ENCODE results near the gene HIRA.

The HIRA gene

DNA sequence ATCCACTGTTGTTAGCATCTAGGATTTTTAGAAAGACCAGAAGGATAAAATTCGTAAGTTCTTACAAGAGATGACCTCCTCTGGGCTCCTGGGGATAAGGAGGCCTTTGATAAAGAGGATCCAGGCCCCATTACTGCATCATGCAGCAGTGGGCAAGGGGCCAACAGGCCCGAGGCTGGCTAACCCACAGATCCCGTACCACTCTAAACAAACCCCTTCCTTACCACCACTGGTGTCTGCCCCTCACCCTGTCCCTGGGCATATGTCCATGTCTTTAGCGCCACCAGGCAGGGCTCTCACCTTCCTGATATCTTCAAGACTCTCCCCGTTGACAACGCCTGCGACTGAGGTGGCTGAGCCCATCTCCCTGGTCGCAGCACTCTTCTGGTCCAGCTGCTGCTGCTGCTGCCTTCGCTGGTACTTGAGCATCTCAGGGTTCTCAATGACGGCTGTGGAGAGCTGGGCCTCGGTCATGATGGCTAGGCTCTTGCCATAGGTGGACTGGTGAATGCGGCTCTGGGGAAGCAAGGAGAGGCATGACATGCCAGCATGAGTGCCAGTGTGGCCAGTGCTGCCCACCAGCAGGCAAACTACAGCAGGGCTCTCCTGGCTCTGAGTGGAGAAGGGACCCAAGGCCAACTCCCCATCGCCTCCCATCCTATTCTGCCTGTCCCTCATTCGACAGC lies 46.2 kb downstream of the HIRA start:
- H3K27me3 Mint-ChIP-seq (ENCODE audit: low read depth) = no peaks in the 10 kb centered on the region
- no peaks in the 10 kb centered on the region for H3K9me3 Mint-ChIP-seq
- H3K27ac Mint-ChIP-seq = no peak overlapping the region
- TF ChIP-seq, protein P1, sequence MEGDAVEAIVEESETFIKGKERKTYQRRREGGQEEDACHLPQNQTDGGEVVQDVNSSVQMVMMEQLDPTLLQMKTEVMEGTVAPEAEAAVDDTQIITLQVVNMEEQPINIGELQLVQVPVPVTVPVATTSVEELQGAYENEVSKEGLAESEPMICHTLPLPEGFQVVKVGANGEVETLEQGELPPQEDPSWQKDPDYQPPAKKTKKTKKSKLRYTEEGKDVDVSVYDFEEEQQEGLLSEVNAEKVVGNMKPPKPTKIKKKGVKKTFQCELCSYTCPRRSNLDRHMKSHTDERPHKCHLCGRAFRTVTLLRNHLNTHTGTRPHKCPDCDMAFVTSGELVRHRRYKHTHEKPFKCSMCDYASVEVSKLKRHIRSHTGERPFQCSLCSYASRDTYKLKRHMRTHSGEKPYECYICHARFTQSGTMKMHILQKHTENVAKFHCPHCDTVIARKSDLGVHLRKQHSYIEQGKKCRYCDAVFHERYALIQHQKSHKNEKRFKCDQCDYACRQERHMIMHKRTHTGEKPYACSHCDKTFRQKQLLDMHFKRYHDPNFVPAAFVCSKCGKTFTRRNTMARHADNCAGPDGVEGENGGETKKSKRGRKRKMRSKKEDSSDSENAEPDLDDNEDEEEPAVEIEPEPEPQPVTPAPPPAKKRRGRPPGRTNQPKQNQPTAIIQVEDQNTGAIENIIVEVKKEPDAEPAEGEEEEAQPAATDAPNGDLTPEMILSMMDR (IDR thresholded peaks at IDR 0.05; ENCODE audit: unreplicated experiment in 3 of 3) = no peak
- H3K36me3 Mint-ChIP-seq (ENCODE audit: low read depth) = peaks cover 60% of the 10 kb centered on the region
- no peaks in the 10 kb centered on the region for H3K4me1 Mint-ChIP-seq
- no peak overlapping the region for H3K4me3 Mint-ChIP-seq

DNA sequence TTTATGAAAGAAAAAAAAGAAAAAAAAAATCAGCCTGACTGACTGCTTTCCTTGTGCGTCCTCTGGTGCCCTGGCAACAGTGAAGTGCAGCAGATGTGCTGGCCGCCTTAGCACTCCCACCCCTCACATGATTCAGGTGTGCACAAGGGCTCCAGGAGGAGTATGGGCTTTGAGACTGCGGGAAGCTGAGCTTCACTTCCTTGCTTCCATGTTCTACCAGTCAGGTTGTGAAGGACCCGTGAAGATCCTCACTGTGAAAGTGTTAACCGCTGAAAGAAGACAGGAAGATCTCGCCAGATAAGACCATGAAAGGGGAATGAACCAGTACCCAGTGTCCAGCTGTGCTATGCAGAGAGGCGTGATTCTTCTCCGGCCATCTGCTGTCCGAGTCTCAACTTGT lies 48.2 kb downstream of the HIRA start:
- H3K27me3 Mint-ChIP-seq (ENCODE audit: low read depth) = no peaks in the 10 kb centered on the region
- no peaks in the 10 kb centered on the region for H3K4me1 Mint-ChIP-seq
- H3K36me3 Mint-ChIP-seq (ENCODE audit: low read depth) = peaks cover 47% of the 10 kb centered on the region
- TF ChIP-seq, protein P1 (IDR thresholded peaks at IDR 0.05; ENCODE audit: unreplicated experiment in 3 of 3) = no peak
- H3K4me3 Mint-ChIP-seq = no peak overlapping the region
- no peaks in the 10 kb centered on the region for H3K9me3 Mint-ChIP-seq
- no peak overlapping the region for H3K27ac Mint-ChIP-seq

DNA sequence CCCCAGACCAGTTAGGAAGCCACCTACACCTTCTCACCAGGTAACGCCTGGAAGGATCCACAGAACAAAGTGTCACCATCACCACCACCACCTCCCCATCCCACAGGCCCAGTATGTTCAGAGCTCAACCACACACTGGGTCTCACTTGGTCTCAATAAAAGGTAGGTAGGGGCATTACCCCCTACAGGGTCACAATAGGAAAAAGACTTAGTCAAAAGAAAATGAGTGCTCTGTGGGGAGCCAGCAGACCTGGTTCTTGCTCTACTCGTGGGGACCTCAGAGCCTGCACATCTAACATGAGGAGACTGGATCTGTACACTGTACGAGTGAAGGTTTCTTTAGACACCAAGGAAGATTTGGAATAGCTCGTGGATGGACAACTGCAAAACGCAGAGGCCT lies 49.3 kb downstream of the HIRA start:
- Mint-ChIP-seq H3K27me3 (ENCODE audit: low read depth) (no peaks in the 10 kb centered on the region), H3K4me1 (no peaks in the 10 kb centered on the region), H3K27ac (no peak overlapping the region), H3K9me3 (no peaks in the 10 kb centered on the region), H3K4me3 (no peak overlapping the region), H3K36me3 (ENCODE audit: low read depth) (peaks cover 50% of the 10 kb centered on the region)
- TF ChIP-seq, protein P1 (IDR thresholded peaks at IDR 0.05; ENCODE audit: unreplicated experiment in 3 of 3) = no peak

- Mint-ChIP-seq H3K4me1 (no peaks in the 10 kb centered on the region), H3K4me3 (no peak overlapping the region)
Observed at GRCh38 chr22:19378344-19378674, 53.2 kb downstream of the HIRA start.

DNA sequence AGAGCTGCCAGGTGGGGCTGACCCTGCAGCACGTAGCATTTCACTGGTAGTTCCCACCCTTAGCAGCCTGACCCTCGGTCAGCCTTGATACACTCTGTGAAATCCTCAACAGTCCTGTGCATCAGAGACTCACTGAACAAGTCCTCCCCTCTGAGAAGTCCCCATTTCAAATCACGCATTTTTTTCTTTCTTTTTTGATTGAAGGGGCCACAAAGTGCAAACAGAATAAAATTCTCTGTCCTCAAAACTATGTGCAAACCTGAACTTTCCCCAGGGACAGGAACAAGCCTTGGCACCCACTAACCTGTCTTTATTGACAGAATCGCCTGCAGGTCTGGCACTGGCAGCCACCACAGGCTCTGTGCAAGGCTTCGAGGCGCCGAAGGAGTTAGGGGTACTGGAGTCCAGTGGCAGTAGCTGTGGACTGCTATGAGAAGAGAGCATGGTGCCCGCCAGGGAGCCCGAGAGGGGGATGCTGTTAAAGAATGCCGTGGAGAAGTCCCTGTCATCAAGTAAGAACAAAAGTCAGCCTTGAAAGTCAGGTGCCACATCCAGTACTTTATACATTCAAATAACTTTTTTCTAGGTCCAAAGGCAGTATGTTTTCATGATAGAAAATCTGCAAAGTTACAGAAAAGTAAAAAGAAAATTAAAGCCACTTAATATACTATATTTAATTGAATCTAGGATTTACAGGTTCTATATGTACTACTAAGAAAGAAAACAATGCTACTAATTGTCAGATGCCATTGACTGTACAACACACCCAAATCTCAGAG lies 53.8 kb downstream of the HIRA start:
- Mint-ChIP-seq H3K4me3 (no peak overlapping the region), H3K36me3 (ENCODE audit: low read depth) (peaks cover 51% of the 10 kb centered on the region), H3K9me3 (no peaks in the 10 kb centered on the region), H3K4me1 (no peaks in the 10 kb centered on the region), H3K27ac (no peak overlapping the region), H3K27me3 (ENCODE audit: low read depth) (no peaks in the 10 kb centered on the region)
- TF ChIP-seq, protein P1 (IDR thresholded peaks at IDR 0.05; ENCODE audit: unreplicated experiment in 3 of 3) = no peak

More at GRCh38 chr22:19378344-19378674, 53.2 kb downstream of the HIRA start:
- TF ChIP-seq, protein P1 (IDR thresholded peaks at IDR 0.05; ENCODE audit: unreplicated experiment in 3 of 3) = no peak
- H3K9me3 Mint-ChIP-seq = no peaks in the 10 kb centered on the region
- no peak overlapping the region for H3K27ac Mint-ChIP-seq
- peaks cover 50% of the 10 kb centered on the region for H3K36me3 Mint-ChIP-seq (ENCODE audit: low read depth)
- no peaks in the 10 kb centered on the region for H3K27me3 Mint-ChIP-seq (ENCODE audit: low read depth)
